Left lobe of liver (tissue), 2 donors: Measurements from ENCODE around the gene MAT2A. TPM values are rescaled to one million over a fixed set of nuclear protein-coding genes. Genes with fewer than 3 reads are reported as not detected.
"Not testable (repeated sequence)": the region's sequence is repeated elsewhere in the genome, so short reads cannot be mapped to it uniquely, and the experiment has no call there.

Experiments
- ATAC-seq: fragments of 200-7000 bp; cut with Tn5 transposase; one replicate; pipeline ENCODE4 v1.9.1; 2020; ENCODE audit warnings: mild to moderate bottlenecking, moderate library complexity
- DNase-seq: peaks from one replicate; pipeline ENCODE4 v3.0.0-alpha.2; 2020; ENCODE audit warnings: low spot score
- total RNA-seq: library from RNA; stranded (reverse); gene quantifications from one replicate; pipeline ENCODE4 v1.2.1, GENCODE V29; 2021
- donor health status: DM: no; HTN: no; CAD: no; lungs with moderate emphysema.
- donor health status: DM: no; HTN: yes; CAD: no.

The MAT2A gene
- total RNA-seq, 1 donor from 2014 or later: 76.6 TPM

- ATAC-seq: no peak
Observed at GRCh38 chr2:85523903-85524335, 15.0 kb upstream of the MAT2A start.

GRCh38 chr2:85524336-85524908 lies 14.5 kb upstream of the MAT2A start:
- no peak for DNase-seq
- peak; percentile 20 for ATAC-seq

More at GRCh38 chr2:85523903-85524335, 15.0 kb upstream of the MAT2A start:
- DNase-seq: no peak

- DNase-seq: no peak
- ATAC-seq: no peak
Observed at GRCh38 chr2:85525029-85525428, 13.9 kb upstream of the MAT2A start.

- DNase-seq (no peak), ATAC-seq (no peak)
Observed at GRCh38 chr2:85525567-85525966, 13.4 kb upstream of the MAT2A start.

- ATAC-seq (peak; percentile 52), DNase-seq (no peak)
Observed at GRCh38 chr2:85527787-85528186, 11.2 kb upstream of the MAT2A start.

- ATAC-seq (peak; percentile 64), DNase-seq (no peak)
Observed at GRCh38 chr2:85528355-85528754, 10.6 kb upstream of the MAT2A start.

GRCh38 chr2:85529809-85530208 lies 9.2 kb upstream of the MAT2A start:
- DNase-seq (no peak), ATAC-seq (no peak)

GRCh38 chr2:85531589-85531988 lies 7.4 kb upstream of the MAT2A start:
- DNase-seq (no peak), ATAC-seq (peak; percentile 48)

GRCh38 chr2:85534099-85534498 lies 4.9 kb upstream of the MAT2A start:
- no peak for ATAC-seq
- DNase-seq: no peak

- DNase-seq: no peak
Observed at GRCh38 chr2:85534881-85535280, 4.1 kb upstream of the MAT2A start.

GRCh38 chr2:85536479-85536878 lies 2.5 kb upstream of the MAT2A start:
- ATAC-seq (no peak), DNase-seq (no peak)

More at GRCh38 chr2:85534881-85535280, 4.1 kb upstream of the MAT2A start:
- ATAC-seq: no peak

GRCh38 chr2:85537600-85538506 lies 1.1 kb upstream of the MAT2A start:
- DNase-seq (peak; percentile 71), ATAC-seq (peak; percentile 30)

- ATAC-seq (peak; percentile 58), DNase-seq (peak; percentile 74)
Observed at GRCh38 chr2:85539361-85540132, 579 bp downstream of the MAT2A start.

GRCh38 chr2:85540133-85540648 lies 1.2 kb downstream of the MAT2A start:
- no peak for DNase-seq
- no peak for ATAC-seq

- DNase-seq (no peak), ATAC-seq (no peak)
Observed at GRCh38 chr2:85541262-85541661, 2.3 kb downstream of the MAT2A start.

- ATAC-seq: no peak
- DNase-seq: no peak
Observed at GRCh38 chr2:85541753-85542457, 2.9 kb downstream of the MAT2A start.

GRCh38 chr2:85542777-85543176 lies 3.8 kb downstream of the MAT2A start:
- no peak for DNase-seq
- ATAC-seq: no peak

GRCh38 chr2:85544254-85544691 lies 5.3 kb downstream of the MAT2A start:
- not testable (repeated sequence) for ATAC-seq, DNase-seq

- peak; percentile 4 for ATAC-seq
- DNase-seq: not testable (repeated sequence)
Observed at GRCh38 chr2:85544915-85545779, 6.2 kb downstream of the MAT2A start.
